NB4 (cell line): ENCODE measurements around the gene CDC20.
"Not testable (repeated sequence)": the region's sequence is repeated elsewhere in the genome, so short reads cannot be mapped to it uniquely, and the experiment has no call there.

ENCODE experiments used
- DNase-seq: peaks from one replicate; pipeline ENCODE4 v3.0.0; 2010; ENCODE audit warnings: low read depth
- H3K4me3 ChIP-seq: one replicate; pipeline ENCODE4 v1.5.1; 2011; ENCODE audit warnings: mild to moderate bottlenecking, low read depth, low read length, moderate library complexity
- CTCF ChIP-seq: IDR thresholded peaks from one replicate; pipeline ENCODE4 v1.5.1; 2012; ENCODE audit warnings: low read depth, low read length
- MAX ChIP-seq: IDR thresholded peaks from 2 replicates; pipeline ENCODE4 v1.6.1; 2011; ENCODE audit warnings: low read depth, low read length
- MYC ChIP-seq: IDR thresholded peaks from 2 replicates; pipeline ENCODE4 v1.6.1; 2011; ENCODE audit warnings: low read depth, low read length
- POLR2A ChIP-seq: IDR thresholded peaks from 2 replicates; pipeline ENCODE4 v1.6.1; 2011; ENCODE audit warnings: mild to moderate bottlenecking; ENCODE audit not compliant: insufficient read length; ENCODE audit errors: extremely low read depth

CDC20 gene

GRCh38 chr1:43398227-43398626, 39.4 kb downstream of the CDC20 start:
- DNase-seq, result no peak
- TF ChIP-seq POLR2A, result no peak
- no peak for TF ChIP-seq MYC
- TF ChIP-seq MAX, result no peak
- no peak for TF ChIP-seq CTCF
- no peak overlapping the region for H3K4me3 ChIP-seq

- DNase-seq, H3K4me3 ChIP-seq: not testable (repeated sequence)
Observed at GRCh38 chr1:43400441-43400840, 41.7 kb downstream of the CDC20 start.

GRCh38 chr1:43402089-43402865, 43.5 kb downstream of the CDC20 start:
- no peak overlapping the region for H3K4me3 ChIP-seq
- TF ChIP-seq POLR2A (no peak), MAX (no peak), CTCF (no peak), MYC (no peak)
- DNase-seq, result no peak

- DNase-seq, result no peak
- no peak overlapping the region for H3K4me3 ChIP-seq
- TF ChIP-seq MAX (no peak), CTCF (no peak), MYC (no peak), POLR2A (no peak)
Observed at GRCh38 chr1:43404353-43404752, 45.6 kb downstream of the CDC20 start.

GRCh38 chr1:43405219-43405875, 46.6 kb downstream of the CDC20 start:
- no peak for DNase-seq
- TF ChIP-seq CTCF (no peak), MAX (no peak), MYC (no peak), POLR2A (no peak)
- H3K4me3 ChIP-seq, result no peak overlapping the region

GRCh38 chr1:43405876-43406234, 47.1 kb downstream of the CDC20 start:
- TF ChIP-seq POLR2A, result no peak
- no peak for TF ChIP-seq MYC
- no peak for TF ChIP-seq CTCF
- no peak for TF ChIP-seq MAX

More at GRCh38 chr1:43405876-43406234, 47.1 kb downstream of the CDC20 start:
- no peak for DNase-seq
- H3K4me3 ChIP-seq, result no peak overlapping the region
